SK-N-SH (cell line): ENCODE measurements around the gene MATN4. TPM values are rescaled to one million over a fixed set of nuclear protein-coding genes. Genes with fewer than 3 reads are reported as not detected.

Experiments used
- CTCF ChIA-PET: fragments of 300-600, 350-600 bp; formaldehyde crosslinking; extraction: SDS; loops from one replicate; lab custom pipeline; 2021; lab: Yijun Ruan, JAX
- POLR2A ChIA-PET: fragments of 350-600 bp; sonication (Branson Sonifier 250); formaldehyde crosslinking; extraction: SDS; loops from one replicate; lab custom pipeline; 2020; ENCODE audit warnings: antibody characterized with exemption, inconsistent platforms; lab: Yijun Ruan, JAX
- DNase-seq: peaks from one replicate; pipeline ENCODE4 v3.0.0; 2012
- H2AFZ ChIP-seq: fragments of 200-600 bp; sonication (generic); 2 replicates; pipeline ENCODE4 v1.8.1; 2016; ENCODE audit warnings: antibody characterized with exemption, mild to moderate bottlenecking, low read depth
- H3F3A ChIP-seq: fragments of 200-600 bp; sonication (generic); replicated peaks from 2 replicates; pipeline ENCODE3; 2016; ENCODE audit warnings: antibody characterized with exemption, mild to moderate bottlenecking; ENCODE audit not compliant: insufficient read depth
- H3K27ac ChIP-seq, 2 experiments: fragments of 200-500 bp in 1 of 2; fragments of 200-600 bp in 1 of 2; sonication (Bioruptor generic) in 1 of 2; sonication (generic), shearing (Covaris generic) in 1 of 2; 2 replicates each; pipeline versions ENCODE4 v1.5.1 to v1.6.1; 2014 to 2016; ENCODE audit warnings: low read depth in 2 of 2, inconsistent platforms in 1 of 2, low read length in 1 of 2, mild to moderate bottlenecking in 1 of 2, mixed read lengths in 1 of 2
- H3K27me3 ChIP-seq: fragments of 200-600 bp; sonication (generic), shearing (Covaris generic); 2 replicates; pipeline ENCODE4 v1.6.1; 2016; ENCODE audit warnings: mixed run types; ENCODE audit not compliant: insufficient read depth
- H3K36me3 ChIP-seq, 2 experiments: fragments of 200-500 bp in 1 of 2; fragments of 200-600 bp in 1 of 2; sonication (Bioruptor generic) in 1 of 2; sonication (generic) in 1 of 2; replicated peaks in 1 of 2; 2 replicates each; pipeline versions ENCODE3 to v1.5.1; 2014 to 2016; ENCODE audit warnings: low read length in 1 of 2, mild to moderate bottlenecking in 1 of 2; ENCODE audit not compliant: insufficient read depth in 2 of 2, control insufficient read depth in 1 of 2
- H3K4me1 ChIP-seq, 2 experiments: fragments of 200-500 bp in 1 of 2; fragments of 200-600 bp in 1 of 2; sonication (Bioruptor generic) in 1 of 2; sonication (generic), shearing (Covaris generic) in 1 of 2; 2 replicates each; pipeline versions ENCODE4 v1.5.1 to v1.6.1; 2014 to 2016; ENCODE audit warnings: low read depth in 1 of 2, low read length in 1 of 2, mixed run types in 1 of 2; ENCODE audit not compliant: insufficient read depth in 2 of 2, control insufficient read depth in 1 of 2
- H3K4me2 ChIP-seq: fragments of 200-600 bp; sonication (generic), shearing (Covaris generic); 2 replicates; pipeline ENCODE4 v1.6.1; 2017; ENCODE audit warnings: mixed run types
- H3K4me3 ChIP-seq, 2 experiments: fragments of 200-500 bp in 1 of 2; fragments of 200-600 bp in 1 of 2; sonication (Bioruptor generic) in 1 of 2; sonication (generic), shearing (Covaris generic) in 1 of 2; 2 replicates each; pipeline versions ENCODE4 v1.5.1 to v1.8.1; 2014 to 2016; ENCODE audit warnings: low read depth in 2 of 2, inconsistent platforms in 1 of 2, low read length in 1 of 2, mild to moderate bottlenecking in 1 of 2, mixed read lengths in 1 of 2, moderate library complexity in 1 of 2
- H3K79me2 ChIP-seq: fragments of 200-600 bp; sonication (generic); 2 replicates; pipeline ENCODE4 v1.8.1; 2017; ENCODE audit warnings: mild to moderate bottlenecking; ENCODE audit not compliant: insufficient read depth
- H3K9ac ChIP-seq: fragments of 200-600 bp; sonication (generic); 2 replicates; pipeline ENCODE4 v1.6.1; 2017; ENCODE audit warnings: mixed run types
- H3K9me2 ChIP-seq: fragments of 200-600 bp; sonication (generic); 2 replicates; pipeline ENCODE4 v1.6.1; 2017; ENCODE audit warnings: mixed run types
- H3K9me3 ChIP-seq: fragments of 200-600 bp; sonication (generic); 2 replicates; pipeline ENCODE4 v1.6.1; 2017; ENCODE audit warnings: mixed run types, mild to moderate bottlenecking, moderate library complexity
- H4K20me1 ChIP-seq: fragments of 200-600 bp; sonication (generic); 2 replicates; pipeline ENCODE4 v1.6.1; 2017; ENCODE audit warnings: mild to moderate bottlenecking, mixed run types; ENCODE audit not compliant: insufficient read depth
- EP300 ChIP-seq, 2 experiments: IDR thresholded peaks; 2 replicates each; pipeline versions ENCODE4 v1.4.0 to v1.6.1; 2012; ENCODE audit warnings: borderline replicate concordance in 1 of 2, low read depth in 1 of 2, low read length in 1 of 2
- FOXJ3 ChIP-seq: sonication (generic); formaldehyde crosslinking; IDR thresholded peaks from 2 replicates; pipeline ENCODE4 v1.5.1; 2020; ENCODE audit warnings: mild to moderate bottlenecking, missing genetic modification reagents
- FOXM1 ChIP-seq: IDR thresholded peaks from 2 replicates; pipeline ENCODE4 v1.4.0; 2012; ENCODE audit warnings: low read depth, mild to moderate bottlenecking
- GABPA ChIP-seq: IDR thresholded peaks from 2 replicates; pipeline ENCODE4 v1.4.0; 2012; ENCODE audit warnings: low read depth, mild to moderate bottlenecking
- GATA2 ChIP-seq: sonication (generic); formaldehyde crosslinking; IDR thresholded peaks from 2 replicates; pipeline ENCODE4 v1.5.0; 2020; ENCODE audit warnings: mild to moderate bottlenecking, missing genetic modification reagents
- IRF3 ChIP-seq: fragments of 150-350 bp; IDR thresholded peaks from 2 replicates; pipeline ENCODE4 v1.6.1; 2016; ENCODE audit warnings: mild to moderate bottlenecking, low read depth, low read length
- JUND ChIP-seq: IDR thresholded peaks from 2 replicates; pipeline ENCODE4 v1.4.0; 2012
- MEF2A ChIP-seq: IDR thresholded peaks from 2 replicates; pipeline ENCODE4 v1.4.0; 2012; ENCODE audit warnings: low read depth, borderline replicate concordance
- MXI1 ChIP-seq: IDR thresholded peaks from 2 replicates; pipeline ENCODE4 v1.6.1; 2012; ENCODE audit warnings: mild to moderate bottlenecking, low read depth, low read length, improper control_type of control experiment
- NRF1 ChIP-seq: IDR thresholded peaks from 2 replicates; pipeline ENCODE4 v1.6.1; 2012; ENCODE audit warnings: low read depth, mild to moderate bottlenecking, low read length
- PBX3 ChIP-seq: IDR thresholded peaks from 2 replicates; pipeline ENCODE4; 2012
- RXRA ChIP-seq: IDR thresholded peaks from 2 replicates; pipeline ENCODE4 v1.4.0; 2012; ENCODE audit warnings: low read depth, mild to moderate bottlenecking, borderline replicate concordance
- SIN3A ChIP-seq: IDR thresholded peaks from 2 replicates; pipeline ENCODE4 v1.6.1; 2012; ENCODE audit warnings: low read depth, mild to moderate bottlenecking, low read length, moderate library complexity, borderline replicate concordance
- SMC3 ChIP-seq: IDR thresholded peaks from 2 replicates; pipeline ENCODE4 v1.6.1; 2012; ENCODE audit warnings: low read depth, low read length, improper control_type of control experiment
- TCF12 ChIP-seq: IDR thresholded peaks from 2 replicates; pipeline ENCODE4 v1.4.0; 2012
- TEAD4 ChIP-seq: IDR thresholded peaks from 2 replicates; pipeline ENCODE4 v1.4.0; 2012; ENCODE audit warnings: mild to moderate bottlenecking, borderline replicate concordance; ENCODE audit not compliant: insufficient read depth
- ZBTB33 ChIP-seq: IDR thresholded peaks from 2 replicates; pipeline ENCODE4 v1.4.0; 2012; ENCODE audit warnings: low read depth, borderline replicate concordance
- WGBS: methylation state at CpG from one replicate; pipeline ENCODE4 v1.1.6; 2017; ENCODE audit warnings: low lambda C conversion rate; 5-methylcytosine and 5-hydroxymethylcytosine counted together
- polyA plus RNA-seq, 3 experiments: library from polyadenylated mRNA; depleted of rRNA; stranded (reverse); fragments of >200 nt; gene quantifications; 2 replicates each; pipeline ENCODE4 v1.2.3, GENCODE V29; 2012

Gene MATN4
- polyA plus RNA-seq, 1 of the 3 experiments (the other 2 are of a cell fraction), result 0.16 TPM

GRCh38 chr20:45339084-45339483 lies 31.0 kb upstream of the MATN4 start:
- TF ChIP-seq SIN3A (no peak), SMC3 (no peak), MEF2A (no peak), TCF12 (no peak), GABPA (no peak), FOXJ3 (CRISPR knock-in tag) (no peak), MXI1 (no peak), GATA2 (CRISPR knock-in tag) (no peak), NRF1 (no peak), JUND (no peak), TEAD4 (no peak), RXRA (no peak), EP300 (IDR thresholded peaks at IDR 0.05; ENCODE audit: borderline replicate concordance in 1 of 2, low read depth in 1 of 2, low read length in 1 of 2) (no peak), IRF3 (no peak)
- Histone ChIP-seq H3K4me3 (no peak overlapping the region), H3K9me2 (no peaks in the 10 kb centered on the region), H3K9me3 (no peaks in the 10 kb centered on the region), H3K36me3 (peaks cover 7 to 14% of the 10 kb centered on the region in 2 experiments), H3K79me2 (peaks cover 78% of the 10 kb centered on the region), H4K20me1 (peaks cover 11% of the 10 kb centered on the region; the same call in 1 of the 2 replicates), H3F3A (peaks cover 27% of the 10 kb centered on the region), H3K4me2 (no peak overlapping the region), H3K27me3 (no peaks in the 10 kb centered on the region), H3K9ac (no peak overlapping the region), H3K27ac (peak overlapping the region; percentile 84 to 88; a peak in 3 of 4 replicates), H3K4me1 (peaks cover 57 to 62% of the 10 kb centered on the region in 2 experiments), H2AFZ (no peak overlapping the region)
- DNase-seq, result no peak
- ChIA-PET POLR2A (no interaction called here), CTCF (interaction anchor here (1.0 to 1.8 kb wide), 4 partner anchors 14 to 35 kb away, joined by 3 to 4 read pairs (median 4); no protein-coding TSS in a partner anchor)
- 95% methylated on average over 6 of the region's 6 CpGs for WGBS

GRCh38 chr20:45338121-45339030 lies 30.3 kb upstream of the MATN4 start:
- no peak overlapping the region for H2AFZ ChIP-seq
- CTCF ChIA-PET, result interaction anchor here (1.0 to 4.0 kb wide), 6 partner anchors 12 to 433 kb away, joined by 3 to 14 read pairs (median 4); partner anchors contain the start of gene SYS1
- DNase-seq, result no peak
- H3K79me2 ChIP-seq, result peaks cover 71% of the 10 kb centered on the region
- POLR2A ChIA-PET, result no interaction called here
- H3K4me3 ChIP-seq, result no peak overlapping the region
- no peaks in the 10 kb centered on the region for H3K9me2 ChIP-seq
- TF ChIP-seq FOXM1 (no peak), ZBTB33 (no peak), PBX3 (no peak)
- peaks cover 11% of the 10 kb centered on the region; the same call in 1 of the 2 replicates for H4K20me1 ChIP-seq
- H3K4me2 ChIP-seq, result peak overlapping the region; percentile 69
- peaks cover 50 to 55% of the 10 kb centered on the region in 2 experiments for H3K4me1 ChIP-seq
- no peaks in the 10 kb centered on the region for H3K27me3 ChIP-seq
- 89% methylated on average over 11 of the region's 11 CpGs for WGBS
- H3K9me3 ChIP-seq, result no peaks in the 10 kb centered on the region
- H3K9ac ChIP-seq, result peak overlapping the region; percentile 42; the same call in 1 of the 2 replicates
- peaks cover 7 to 17% of the 10 kb centered on the region in 2 experiments for H3K36me3 ChIP-seq
- peak overlapping the region; percentile 84 to 88 for H3K27ac ChIP-seq
- peaks cover 27% of the 10 kb centered on the region for H3F3A ChIP-seq
